Uterus (tissue), 4 donors: ENCODE data around the gene LATS1. TPM values are rescaled to one million over a fixed set of nuclear protein-coding genes. Genes with fewer than 3 reads are reported as not detected.

Source experiments
- DNase-seq, 2 donors: peaks; one replicate each; pipeline ENCODE4 v3.0.0-alpha.2; 2019 to 2020
- H3K27ac ChIP-seq, 2 donors: fragments of 200-600 bp; sonication (generic); 1 replicate in 1 of 2; 2 replicates in 1 of 2; pipeline ENCODE4 v1.5.1; 2016 to 2018
- H3K27me3 ChIP-seq, 2 donors: fragments of 200-600 bp; sonication (generic); one replicate each; pipeline ENCODE4 v1.5.1; 2018 to 2019; ENCODE audit warnings: control low read depth in 1 of 2
- H3K36me3 ChIP-seq, 2 donors: fragments of 200-600 bp; sonication (generic); one replicate each; pipeline ENCODE4 v1.5.1; 2019; ENCODE audit warnings: control low read depth in 1 of 2
- H3K4me1 ChIP-seq, 2 donors: fragments of 200-600 bp; sonication (generic); one replicate each; pipeline ENCODE4 v1.5.1; 2018 to 2019; ENCODE audit warnings: control low read depth in 1 of 2
- H3K4me3 ChIP-seq, 2 donors: fragments of 200-600 bp; sonication (generic); 1 replicate in 1 of 2; 2 replicates in 1 of 2; pipeline ENCODE4 v1.5.1; 2018 to 2019; ENCODE audit warnings: mild to moderate bottlenecking in 1 of 2
- H3K9me3 ChIP-seq, 2 donors: fragments of 200-600 bp; sonication (generic); one replicate each; pipeline ENCODE4 v1.5.1; 2019; ENCODE audit warnings: control low read depth in 1 of 2
- CTCF ChIP-seq, 4 experiments: fragments of 200-600 bp in 2 of 4; fragments of 450-650 bp in 2 of 4; sonication (generic) in 2 of 4; IDR thresholded peaks; one replicate each; pipeline ENCODE4 v1.5.1; 2016 to 2019; ENCODE audit warnings: antibody characterized with exemption in 4 of 4, mild to moderate bottlenecking in 2 of 4, moderate library complexity in 1 of 4
- POLR2A ChIP-seq, 2 donors: fragments of 450-650 bp; IDR thresholded peaks; one replicate each; pipeline ENCODE4 v1.6.1; 2016; ENCODE audit warnings: antibody characterized with exemption in 2 of 2, mild to moderate bottlenecking in 1 of 2, moderate library complexity in 1 of 2
- intact Hi-C: fragments of 100-400 bp; cut with DNase I; formaldehyde crosslinking; loops from one replicate; pipeline ENCODE4 v1.15.1; 2023; ENCODE audit warnings: low total_unique reads
- total RNA-seq, 4 donors: library from RNA; depleted of rRNA in 3 of 4; stranded (reverse); fragments of >200 nt in 3 of 4; gene quantifications; one replicate each; pipeline versions ENCODE4 v1.1.0 to v1.2.4, GENCODE V29; 2014 to 2023
- donor health status: DM: yes; HTN: yes; CAD: no.

The LATS1 gene
- total RNA-seq, 4 donors from 2014 or later = 8.5 to 45.4 (median 27.4) TPM

DNA sequence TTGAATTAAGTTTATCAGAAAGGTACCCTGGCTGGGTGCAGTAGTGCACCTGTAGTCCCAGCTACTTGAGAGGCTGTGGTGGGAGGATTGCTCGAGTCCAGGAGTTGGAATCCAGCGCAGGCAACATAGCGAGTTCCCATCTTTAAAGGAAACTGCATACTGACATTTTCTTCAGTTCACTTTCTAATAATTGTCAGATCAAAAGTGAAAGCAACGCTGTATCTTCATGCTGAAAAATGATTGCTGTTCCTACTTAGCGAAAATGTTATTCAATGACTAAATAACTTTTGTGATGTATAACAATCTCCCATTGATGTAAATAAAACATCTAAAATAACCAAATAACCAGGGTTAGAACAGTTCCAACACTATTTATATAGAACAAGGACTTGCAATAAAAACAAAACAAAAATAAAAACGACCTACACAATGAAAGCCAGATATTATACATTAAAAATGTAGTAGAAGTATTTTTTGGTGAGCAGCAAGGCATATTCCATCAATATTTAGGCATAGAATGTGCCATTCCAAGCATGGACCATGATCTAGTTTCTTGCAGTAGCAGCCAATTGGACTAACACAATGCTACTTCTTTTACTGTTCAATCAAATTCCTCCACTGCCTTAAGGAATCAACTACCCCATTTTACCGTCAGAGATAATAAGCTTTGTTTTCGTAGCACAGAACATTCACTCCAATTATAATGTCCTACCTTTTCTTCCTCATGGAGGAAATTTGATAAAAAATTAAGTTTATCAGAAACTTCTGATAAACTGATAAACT lies 1.5 kb downstream of the LATS1 start:
- Histone ChIP-seq H3K27ac (peak overlapping the region in 1 of 2 donors; percentile 99), H3K4me1 (no peaks in the 10 kb centered on the region), H3K36me3 (no peaks in the 10 kb centered on the region), H3K27me3 (no peaks in the 10 kb centered on the region), H3K9me3 (no peaks in the 10 kb centered on the region), H3K4me3 (peak overlapping the region in 1 of 2 donors; percentile 76)
- TF ChIP-seq POLR2A (IDR thresholded peaks at IDR 0.05) (no peak), CTCF (IDR thresholded peaks at IDR 0.05) (no peak)
- intact Hi-C loops = no loop called here
- no peak for DNase-seq

- H3K36me3 ChIP-seq = no peaks in the 10 kb centered on the region
- H3K27ac ChIP-seq = no peak overlapping the region
- intact Hi-C loops = no loop called here
- no peaks in the 10 kb centered on the region for H3K4me1 ChIP-seq
- no peaks in the 10 kb centered on the region for H3K27me3 ChIP-seq
- TF ChIP-seq CTCF (IDR thresholded peaks at IDR 0.05) (no peak), POLR2A (IDR thresholded peaks at IDR 0.05) (no peak)
- H3K4me3 ChIP-seq = no peak overlapping the region
- H3K9me3 ChIP-seq = no peaks in the 10 kb centered on the region
- no peak for DNase-seq
These were observed 3.5 kb downstream of the LATS1 start for GRCh38 chr6:149714442-149714841.

DNA sequence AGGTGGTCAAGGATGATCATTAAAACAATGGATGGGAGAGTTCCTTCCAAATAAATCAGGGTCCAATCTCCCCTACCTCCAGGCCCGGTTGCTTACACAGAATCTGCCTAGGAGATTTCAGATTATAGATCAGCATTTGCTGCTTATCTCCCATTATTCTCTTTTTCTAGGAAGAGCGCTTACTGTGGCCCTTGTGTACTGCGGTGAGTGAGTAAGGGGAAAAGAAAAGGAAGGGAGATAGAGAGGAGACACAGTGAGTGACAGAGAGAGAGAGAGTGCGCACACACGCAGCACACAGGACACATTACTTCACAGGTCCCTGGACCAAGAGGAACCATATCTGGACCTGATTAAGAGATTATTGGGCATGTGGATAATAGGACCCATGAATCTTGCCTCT lies 6.2 kb downstream of the LATS1 start:
- Histone ChIP-seq H3K4me3 (no peak overlapping the region), H3K9me3 (no peaks in the 10 kb centered on the region), H3K27ac (no peak overlapping the region), H3K27me3 (no peaks in the 10 kb centered on the region), H3K36me3 (no peaks in the 10 kb centered on the region), H3K4me1 (no peaks in the 10 kb centered on the region)
- TF ChIP-seq POLR2A (IDR thresholded peaks at IDR 0.05) (no peak), CTCF (IDR thresholded peaks at IDR 0.05) (no peak)
- no peak for DNase-seq
- intact Hi-C loops = no loop called here

DNA sequence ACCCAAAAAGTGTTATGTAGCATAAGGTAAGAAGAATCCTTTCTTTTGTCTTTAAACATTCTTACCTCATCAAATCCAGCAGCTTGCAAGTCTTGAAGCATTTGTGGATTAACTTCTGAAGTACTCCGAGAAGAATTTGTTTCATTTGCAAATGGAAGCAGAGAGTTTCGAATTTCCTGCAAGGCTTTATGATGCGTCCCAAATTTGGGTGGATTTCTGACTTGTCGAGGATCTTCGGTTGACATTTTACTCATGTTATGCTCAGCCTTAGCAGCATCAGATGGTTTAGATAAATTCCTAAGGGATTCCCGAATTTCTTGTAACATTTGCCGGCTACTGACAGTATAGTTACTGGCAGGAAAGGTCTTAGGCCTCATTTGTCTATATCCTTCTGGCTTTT lies 16.2 kb downstream of the LATS1 start:
- intact Hi-C loops = no loop called here
- Histone ChIP-seq H3K4me1 (peaks cover 0 to 3% of the 10 kb centered on the region in 2 donors), H3K9me3 (no peaks in the 10 kb centered on the region), H3K27me3 (no peaks in the 10 kb centered on the region), H3K4me3 (no peak overlapping the region), H3K27ac (no peak overlapping the region), H3K36me3 (no peaks in the 10 kb centered on the region)
- DNase-seq = no peak
- TF ChIP-seq POLR2A (IDR thresholded peaks at IDR 0.05) = no peak
- no peak for TF ChIP-seq CTCF (IDR thresholded peaks at IDR 0.05)

DNA sequence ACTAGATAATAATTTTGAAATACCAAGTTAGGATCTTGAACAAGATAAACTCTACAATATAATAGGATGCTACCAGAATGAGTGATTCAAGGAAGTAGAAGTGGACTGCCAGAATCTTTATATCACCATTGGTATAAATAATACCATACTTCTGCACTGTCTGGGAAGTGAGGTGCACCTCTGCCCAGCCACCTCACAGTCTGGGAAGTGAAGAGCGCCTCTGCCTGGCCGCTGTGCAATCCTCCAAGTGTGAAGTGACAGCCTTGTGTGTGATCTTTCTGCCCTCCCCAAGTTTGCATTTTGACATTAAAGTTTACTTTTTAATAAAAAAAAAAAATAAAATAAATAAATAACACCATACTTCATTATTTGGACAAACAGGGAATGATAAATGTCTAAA lies 18.8 kb downstream of the LATS1 start:
- Histone ChIP-seq H3K9me3 (no peaks in the 10 kb centered on the region), H3K4me1 (peaks cover 0 to 3% of the 10 kb centered on the region in 2 donors), H3K4me3 (no peak overlapping the region), H3K36me3 (no peaks in the 10 kb centered on the region), H3K27me3 (no peaks in the 10 kb centered on the region), H3K27ac (no peak overlapping the region)
- no peak for DNase-seq
- intact Hi-C loops = no loop called here
- TF ChIP-seq POLR2A (IDR thresholded peaks at IDR 0.05) = no peak
- no peak for TF ChIP-seq CTCF (IDR thresholded peaks at IDR 0.05)
